EH (cell line): Measurements from ENCODE around the gene PPM1K.

Source experiments
- DNase-seq: peaks from one replicate; pipeline ENCODE4 v3.0.0-alpha.2; 2015; ENCODE audit warnings: low read depth

The PPM1K gene

DNA sequence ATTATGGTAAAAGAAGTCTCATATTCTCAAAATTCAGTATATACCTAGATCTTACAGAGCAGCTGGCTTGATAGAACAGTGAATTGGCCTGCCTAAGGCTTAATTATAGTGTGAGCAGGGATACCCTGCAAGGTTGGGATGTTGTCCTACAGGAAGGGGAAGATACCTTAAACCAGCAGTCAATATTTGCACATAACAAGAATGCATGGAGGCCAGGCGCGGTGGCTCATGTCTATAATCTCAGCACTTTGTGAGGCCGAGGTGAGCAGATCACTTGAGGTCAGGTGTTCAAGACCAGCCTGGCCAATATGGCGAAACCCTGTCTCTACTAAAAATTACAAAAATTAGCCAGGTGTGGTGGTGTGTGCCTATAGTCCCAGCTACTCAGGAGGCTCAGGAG, 67.2 kb downstream of the PPM1K start:
- DNase-seq, result no peak

DNA sequence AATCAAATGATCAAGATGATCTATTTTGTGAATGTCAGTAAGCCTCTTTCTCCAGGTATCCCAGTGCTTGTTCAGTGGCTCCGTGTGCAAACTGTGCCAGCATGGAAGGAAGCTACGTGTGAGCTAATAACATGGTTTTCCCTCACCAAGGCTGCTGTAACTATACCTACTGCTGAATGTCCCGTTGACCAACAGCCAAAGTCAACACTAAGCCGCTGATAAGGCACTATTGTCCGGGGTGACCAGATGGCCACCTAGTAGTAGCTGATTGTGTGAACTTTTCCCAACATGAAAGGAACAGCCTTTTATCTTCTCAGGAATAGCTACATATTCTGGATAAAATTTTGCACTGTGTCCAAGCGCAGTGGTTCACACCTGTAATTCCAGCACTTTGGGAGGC, 68.0 kb downstream of the PPM1K start:
- DNase-seq, result no peak

DNA sequence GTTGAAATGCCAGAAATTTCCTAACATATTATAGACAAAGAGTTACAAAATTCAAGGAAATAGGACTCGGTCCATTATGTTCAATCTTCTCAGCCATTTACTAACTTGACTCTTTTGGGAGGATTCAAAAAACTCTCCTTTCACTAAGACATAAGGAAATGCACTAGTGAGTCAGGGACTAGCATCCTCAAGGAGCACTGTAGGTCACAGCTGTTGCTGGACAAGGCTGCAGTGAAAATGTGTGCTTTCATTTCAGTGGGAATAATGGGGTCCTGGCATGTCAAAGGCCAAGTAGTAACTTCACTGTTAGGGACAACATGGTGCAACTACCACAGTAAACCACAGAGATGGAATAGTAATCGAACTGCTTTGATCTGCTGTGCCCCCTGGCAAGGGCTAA, 69.0 kb downstream of the PPM1K start:
- peak; percentile 10 for DNase-seq

DNA sequence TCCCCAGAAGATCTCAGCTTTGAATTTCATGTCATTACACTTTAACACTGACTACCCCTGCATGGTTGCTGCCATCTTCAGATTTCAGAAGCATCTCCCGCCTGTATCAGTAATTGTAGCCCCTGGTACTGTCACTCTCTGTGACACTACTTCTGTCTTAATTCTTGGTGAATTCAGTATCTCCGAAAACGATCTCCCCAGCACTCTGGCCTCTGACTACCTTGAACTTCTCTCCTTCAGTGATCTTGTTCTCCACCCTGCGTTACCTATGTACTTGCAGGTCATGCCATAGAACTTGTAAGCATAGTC, 72.2 kb downstream of the PPM1K start:
- DNase-seq, result no peak

DNA sequence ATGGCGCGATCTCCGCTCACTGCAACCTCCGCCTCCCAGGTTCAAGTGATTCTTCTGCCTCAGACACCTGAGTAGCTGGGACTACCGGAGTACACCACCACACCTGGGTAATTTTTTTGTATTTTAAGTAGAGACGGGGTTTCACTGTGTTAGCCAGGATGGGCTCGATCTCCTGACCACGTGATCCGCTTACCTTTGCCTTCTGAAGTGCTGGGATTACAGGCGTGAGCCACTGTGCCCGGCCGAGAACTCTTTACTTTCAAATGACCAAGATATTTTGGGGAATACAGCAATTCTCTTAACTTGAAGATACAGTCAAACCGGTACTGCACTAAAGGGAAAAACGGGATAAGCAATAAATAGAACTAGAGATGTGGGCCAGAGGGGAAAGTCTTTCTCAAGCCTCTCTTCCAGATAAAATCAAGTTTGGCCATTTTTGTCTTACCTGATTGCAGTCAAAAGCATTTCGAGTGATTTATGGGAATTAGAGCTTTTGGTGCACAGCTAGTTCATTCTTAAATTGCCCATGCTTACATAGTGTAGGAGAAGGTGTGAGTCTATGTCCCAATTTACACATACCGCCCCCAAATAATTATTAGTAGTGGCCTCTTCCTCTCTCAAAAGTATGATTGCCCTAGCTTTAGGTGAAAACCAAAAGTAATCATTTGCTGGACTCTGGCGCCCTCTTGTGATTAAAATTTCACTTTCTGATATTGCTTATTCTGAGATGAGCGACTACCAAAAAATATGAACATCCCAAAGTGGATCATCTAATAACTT, 72.7 kb downstream of the PPM1K start:
- DNase-seq, result peak; percentile 62

DNA sequence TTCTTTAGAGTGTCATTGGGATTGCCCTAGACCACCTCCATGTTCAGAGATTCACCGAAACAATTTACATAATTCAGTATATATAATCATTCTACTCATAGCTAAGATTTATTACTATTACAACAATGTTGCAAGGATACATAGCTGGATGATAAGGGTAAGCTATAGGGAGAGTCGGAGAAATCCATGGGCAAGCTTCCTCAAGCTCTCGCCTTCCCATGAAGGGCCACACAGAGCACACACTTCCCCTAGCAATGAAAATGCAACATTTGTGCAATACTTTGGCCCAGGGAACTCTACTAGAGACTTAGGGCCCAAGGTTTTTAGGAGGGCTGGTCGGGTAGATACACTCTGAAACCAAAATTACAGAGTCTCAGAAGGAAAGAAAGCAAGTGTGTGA, 76.2 kb downstream of the PPM1K start:
- no peak for DNase-seq
